B cell (primary cell): ENCODE results near the gene MPI. TPM values are rescaled to one million over a fixed set of nuclear protein-coding genes. Genes with fewer than 3 reads are reported as not detected.
A peak's percentile ranks its signal among the peaks of the same experiment; 100 is the strongest.

Source experiments
- ATAC-seq: fragments of 200-7000 bp; cut with Tn5 transposase; one replicate; pipeline ENCODE4 v1.10.0; 2021; ENCODE audit warnings: low read depth, mild to moderate bottlenecking, moderate number of reproducible peaks, moderate library complexity
- CTCF ChIA-PET: fragments of 350-600 bp; sonication (Branson Sonifier 250); formaldehyde crosslinking; loops from one replicate; lab custom pipeline; 2021; ENCODE audit warnings: antibody characterized with exemption, inconsistent platforms; lab: Charles Lee
- POLR2A ChIA-PET: fragments of 350-600 bp; sonication (Branson Sonifier 250); formaldehyde crosslinking; loops from one replicate; lab custom pipeline; 2021; ENCODE audit warnings: antibody characterized with exemption; lab: Charles Lee
- DNase-seq: peaks from one replicate; pipeline ENCODE4 v3.0.0; 2013
- H2AFZ ChIP-seq: 2 replicates; pipeline ENCODE4 v1.6.1; 2012; ENCODE audit warnings: mild to moderate bottlenecking, low read depth, low read length; ENCODE audit not compliant: insufficient read depth, poor library complexity, severe bottlenecking
- H3K27ac ChIP-seq, 2 donors: 1 replicate in 1 of 2; 2 replicates in 1 of 2; pipeline ENCODE4 v1.5.1; 2012 to 2013; ENCODE audit warnings: low read length in 2 of 2, mild to moderate bottlenecking in 2 of 2, moderate library complexity in 1 of 2
- H3K27me3 ChIP-seq, 4 experiments: fragments of 200-600 bp in 1 of 4; sonication (generic) in 1 of 4; replicated peaks in 1 of 4; 1 replicate in 2 of 4; 2 replicates in 2 of 4; pipeline versions ENCODE4 v1.6.1 to v1.7.0; 2013 to 2016; ENCODE audit warnings: low read length in 3 of 4, mild to moderate bottlenecking in 2 of 4, mixed read lengths in 1 of 4, moderate library complexity in 1 of 4; ENCODE audit not compliant: insufficient read depth in 4 of 4, control insufficient read depth in 3 of 4; ENCODE audit errors: control extremely low read depth in 1 of 4
- H3K36me3 ChIP-seq, 2 experiments: replicated peaks in 1 of 2; 1 replicate in 1 of 2; 2 replicates in 1 of 2; pipeline versions ENCODE4 v1.6.1 to v1.7.1; 2013; ENCODE audit warnings: low read length in 1 of 2; ENCODE audit not compliant: insufficient read depth in 2 of 2, control insufficient read depth in 1 of 2; ENCODE audit errors: control extremely low read depth in 1 of 2, extremely low read depth in 1 of 2
- H3K4me1 ChIP-seq, 2 donors: fragments of 200-600 bp in 1 of 2; sonication (generic) in 1 of 2; 1 replicate in 1 of 2; 2 replicates in 1 of 2; pipeline versions ENCODE4 v1.5.1 to v1.6.1; 2013 to 2017; ENCODE audit warnings: low read length in 2 of 2; ENCODE audit not compliant: control insufficient read depth in 2 of 2, insufficient read depth in 2 of 2
- H3K4me2 ChIP-seq: replicated peaks from 2 replicates; pipeline ENCODE3; 2012; ENCODE audit warnings: mild to moderate bottlenecking, low read depth, low read length; ENCODE audit not compliant: poor library complexity, severe bottlenecking
- H3K4me3 ChIP-seq, 5 experiments: fragments of 200-600 bp in 1 of 5; sonication (generic) in 1 of 5; 1 replicate in 3 of 5; 2 replicates in 2 of 5; pipeline versions ENCODE4 v1.5.1 to v1.7.0; 2011 to 2016; ENCODE audit warnings: low read length in 4 of 5, mild to moderate bottlenecking in 4 of 5, low read depth in 2 of 5, control low read depth in 1 of 5, moderate library complexity in 1 of 5; ENCODE audit not compliant: insufficient read depth in 1 of 5; ENCODE audit errors: control extremely low read depth in 1 of 5, extremely low read depth in 1 of 5
- H3K79me2 ChIP-seq: fragments of 200-600 bp; sonication (generic); one replicate; pipeline ENCODE4 v1.6.0; 2016; ENCODE audit warnings: low read length; ENCODE audit not compliant: control insufficient read depth, insufficient read depth
- H3K9ac ChIP-seq: fragments of 200-600 bp; sonication (generic); 2 replicates; pipeline ENCODE4 v1.6.1; 2017; ENCODE audit warnings: mild to moderate bottlenecking, low read length, moderate library complexity
- H3K9me3 ChIP-seq, 3 donors: one replicate each; pipeline versions ENCODE4 v1.6.1 to v1.7.1; 2013; ENCODE audit warnings: low read length in 2 of 3; ENCODE audit not compliant: control insufficient read depth in 2 of 3, insufficient read depth in 1 of 3; ENCODE audit errors: control extremely low read depth in 1 of 3
- H4K20me1 ChIP-seq: 2 replicates; pipeline ENCODE4 v1.6.0; 2012; ENCODE audit warnings: mild to moderate bottlenecking, low read length; ENCODE audit not compliant: insufficient read depth, control insufficient read depth, poor library complexity, severe bottlenecking
- H3K27ac Mint-ChIP-seq: one replicate; pipeline ENCODE4 v1.8.0; 2021; ENCODE audit warnings: mixed read lengths
- H3K27me3 Mint-ChIP-seq: one replicate; pipeline ENCODE4 v1.8.0; 2021; ENCODE audit warnings: mixed read lengths
- H3K4me1 Mint-ChIP-seq: one replicate; pipeline ENCODE4 v1.8.0; 2021; ENCODE audit warnings: mixed read lengths
- H3K4me3 Mint-ChIP-seq: one replicate; pipeline ENCODE4 v1.8.0; 2021; ENCODE audit warnings: mixed read lengths
- H3K9me3 Mint-ChIP-seq: one replicate; pipeline ENCODE4 v1.8.0; 2022; ENCODE audit warnings: mixed read lengths; ENCODE audit not compliant: insufficient read depth
- CTCF ChIP-seq: fragments of 200-600 bp; IDR thresholded peaks from one replicate; pipeline ENCODE4 v1.8.0; 2022; ENCODE audit warnings: antibody characterized with exemption, mild to moderate bottlenecking
- EZH2 ChIP-seq: IDR thresholded peaks from 2 replicates; pipeline ENCODE4 v1.6.1; 2012; ENCODE audit warnings: borderline replicate concordance, low read depth, mild to moderate bottlenecking, moderate library complexity, low read length; ENCODE audit not compliant: insufficient read depth, poor library complexity, severe bottlenecking
- WGBS: methylation state at CpG from one replicate; pipeline ENCODE4 v1.1.5; 2013; ENCODE audit warnings: missing lambda C conversion rate; ENCODE audit not compliant: insufficient coverage; 5-methylcytosine and 5-hydroxymethylcytosine counted together
- intact Hi-C: fragments of 100-400 bp; cut with micrococcal nuclease; formaldehyde crosslinking; loops from one replicate; pipeline ENCODE4 v1.10.0; 2022
- polyA plus RNA-seq: library from polyadenylated mRNA; depleted of rRNA; stranded (reverse); fragments of >200 nt; gene quantifications from 2 replicates; pipeline ENCODE4 v1.2.3, GENCODE V29; 2012
- total RNA-seq, 2 donors: library from RNA; stranded (reverse); fragments of 120-200 nt in 1 of 2; gene quantifications; 1 replicate in 1 of 2; 2 replicates in 1 of 2; pipeline versions ENCODE4 v1.2.3 to v1.2.4, GENCODE V29; 2013 to 2022

MPI gene
- total and polyA plus RNA-seq, 2 donors (not counting 1 experiment from before 2014, with no cell fraction given): 37.2 to 59.8 TPM

GRCh38 chr15:74867466-74868038 is 22.3 kb upstream of the MPI start:
- Histone ChIP-seq H2AFZ (no peak overlapping the region), H3K27ac (peak overlapping the region in 1 of 2 donors; percentile 38), H3K9me3 (no peaks in the 10 kb centered on the region), H3K27me3 (no peaks in the 10 kb centered on the region), H3K9ac (no peak overlapping the region), H3K79me2 (peaks cover 96% of the 10 kb centered on the region), H3K4me2 (peak overlapping the region; percentile 39), H3K4me1 (peaks cover 47 to 56% of the 10 kb centered on the region in 2 donors), H4K20me1 (peaks cover 86% of the 10 kb centered on the region), H3K4me3 (no peak overlapping the region), H3K36me3 (peaks cover 0 to 18% of the 10 kb centered on the region in 2 experiments)
- no peaks in the 10 kb centered on the region for H3K27me3 Mint-ChIP-seq
- H3K9me3 Mint-ChIP-seq: no peaks in the 10 kb centered on the region
- ATAC-seq (no peak), DNase-seq (no peak)
- H3K4me1 Mint-ChIP-seq: peaks cover 70% of the 10 kb centered on the region
- POLR2A ChIA-PET: interaction anchor here (0.6 kb wide), 2 partner anchors 14 to 457 kb away, joined by 6 to 11 read pairs; no protein-coding TSS in a partner anchor
- peak overlapping the region; percentile 70 for H3K27ac Mint-ChIP-seq
- CTCF ChIA-PET: interaction anchor here (1.2 to 7.3 kb wide), 2 partner anchors 34 to 96 kb away, joined by 5 to 40 read pairs; no protein-coding TSS in a partner anchor
- whole genome bisulfite sequencing: no CpG with 5 or more reads among the region's 1 CpG
- TF ChIP-seq EZH2 (no peak), CTCF (no peak)
- intact Hi-C loops: no loop called here
- H3K4me3 Mint-ChIP-seq: peak overlapping the region; percentile 33

DNA sequence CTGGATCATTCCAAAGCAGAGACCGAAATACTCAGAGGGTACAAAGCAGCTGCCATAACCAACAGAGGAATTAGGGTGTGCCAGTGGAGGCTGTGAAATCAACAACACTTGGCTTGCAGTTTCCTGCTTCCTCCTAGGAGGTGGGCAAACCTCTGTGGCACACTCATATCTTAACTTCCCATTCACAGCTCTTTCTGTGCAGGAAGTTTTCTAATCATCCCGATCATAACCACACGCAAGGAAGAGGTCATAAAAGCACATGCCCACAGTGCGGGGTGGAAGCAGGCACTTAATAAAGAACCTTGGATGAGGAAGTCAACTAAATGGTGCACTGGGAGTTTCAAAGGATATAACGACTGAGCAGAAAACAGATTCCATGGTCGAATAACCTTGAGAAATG is 21.8 kb upstream of the MPI start:
- intact Hi-C loops: no loop called here
- no peaks in the 10 kb centered on the region for H3K9me3 ChIP-seq
- ATAC-seq: no peak

More for the DNA sequence above, 21.8 kb upstream of the MPI start:
- peaks cover 75% of the 10 kb centered on the region for H3K4me1 Mint-ChIP-seq
- Histone ChIP-seq H3K9ac (no peak overlapping the region), H3K4me2 (peak overlapping the region; percentile 39), H3K79me2 (peaks cover 97% of the 10 kb centered on the region), H2AFZ (no peak overlapping the region), H3K27ac (peak overlapping the region in 1 of 2 donors; percentile 38), H3K4me1 (peaks cover 47 to 58% of the 10 kb centered on the region in 2 donors), H3K27me3 (no peaks in the 10 kb centered on the region), H3K36me3 (peaks cover 0 to 18% of the 10 kb centered on the region in 2 experiments), H4K20me1 (peaks cover 83% of the 10 kb centered on the region), H3K4me3 (no peak overlapping the region)
- no peaks in the 10 kb centered on the region for H3K9me3 Mint-ChIP-seq
- H3K27me3 Mint-ChIP-seq: no peaks in the 10 kb centered on the region
- ChIA-PET POLR2A (no interaction called here), CTCF (interaction anchor here (2.1 to 7.3 kb wide), 2 partner anchors 9 to 33 kb away, joined by 6 to 40 read pairs; no protein-coding TSS in a partner anchor)
- H3K27ac Mint-ChIP-seq: peak overlapping the region; percentile 70
- WGBS: 4% methylated on average over 3 of the region's 6 CpGs
- H3K4me3 Mint-ChIP-seq: peak overlapping the region; percentile 33
- DNase-seq: no peak
- TF ChIP-seq CTCF: no peak
- TF ChIP-seq EZH2: no peak
